Left lobe of liver (tissue), 2 donors: Measurements from ENCODE around the gene RAI1. TPM values are rescaled to one million over a fixed set of nuclear protein-coding genes. Genes with fewer than 3 reads are reported as not detected.
A peak's percentile ranks its signal among the peaks of the same experiment; 100 is the strongest.

ENCODE experiments used
- ATAC-seq: fragments of 200-7000 bp; cut with Tn5 transposase; one replicate; pipeline ENCODE4 v1.9.1; 2020; ENCODE audit warnings: mild to moderate bottlenecking, moderate library complexity
- DNase-seq: peaks from one replicate; pipeline ENCODE4 v3.0.0-alpha.2; 2020; ENCODE audit warnings: low spot score
- total RNA-seq: library from RNA; stranded (reverse); gene quantifications from one replicate; pipeline ENCODE4 v1.2.1, GENCODE V29; 2021
- donor health status: DM: no; HTN: no; CAD: no; lungs with moderate emphysema.
- donor health status: DM: no; HTN: yes; CAD: no.

Gene RAI1
- total RNA-seq, 1 donor from 2014 or later = 7.8 TPM

- DNase-seq = no peak
- no peak for ATAC-seq
Measured at GRCh38 chr17:17728550-17729251, 47.4 kb downstream of the RAI1 start.

- ATAC-seq = peak; percentile 85
- DNase-seq = peak; percentile 56
Measured at GRCh38 chr17:17729620-17730249, 48.5 kb downstream of the RAI1 start.

GRCh38 chr17:17730250-17730935 is 49.1 kb downstream of the RAI1 start:
- ATAC-seq = no peak
- DNase-seq = no peak

GRCh38 chr17:17732444-17732843 is 51.2 kb downstream of the RAI1 start:
- DNase-seq (no peak), ATAC-seq (no peak)

- no peak for ATAC-seq
- DNase-seq = no peak
Measured at GRCh38 chr17:17732892-17733670, 51.8 kb downstream of the RAI1 start.

- no peak for ATAC-seq
- no peak for DNase-seq
Measured at GRCh38 chr17:17736205-17737183, 55.2 kb downstream of the RAI1 start.

GRCh38 chr17:17737961-17738894 is 57.0 kb downstream of the RAI1 start:
- no peak for ATAC-seq
- DNase-seq = no peak

GRCh38 chr17:17738901-17739300 is 57.6 kb downstream of the RAI1 start:
- no peak for DNase-seq
- no peak for ATAC-seq

GRCh38 chr17:17739388-17740066 is 58.3 kb downstream of the RAI1 start:
- DNase-seq = no peak
- ATAC-seq = peak; percentile 14

- ATAC-seq (no peak), DNase-seq (no peak)
Measured at GRCh38 chr17:17740615-17741348, 59.5 kb downstream of the RAI1 start.

GRCh38 chr17:17741349-17742023 is 60.2 kb downstream of the RAI1 start:
- no peak for DNase-seq
- no peak for ATAC-seq

GRCh38 chr17:17742133-17742621 is 60.9 kb downstream of the RAI1 start:
- no peak for ATAC-seq

GRCh38 chr17:17742688-17743390 is 61.6 kb downstream of the RAI1 start:
- no peak for ATAC-seq

More at GRCh38 chr17:17742133-17742621, 60.9 kb downstream of the RAI1 start:
- DNase-seq = no peak

GRCh38 chr17:17743391-17744112 is 62.3 kb downstream of the RAI1 start:
- DNase-seq (no peak), ATAC-seq (no peak)

More at GRCh38 chr17:17742688-17743390, 61.6 kb downstream of the RAI1 start:
- DNase-seq = no peak

- ATAC-seq (no peak), DNase-seq (no peak)
Measured at GRCh38 chr17:17744116-17744515, 62.9 kb downstream of the RAI1 start.
